Measurements from ENCODE around the gene TSPAN33.

Gene TSPAN33

GRCh38 chr7:129136887-129137642 lies 7.4 kb upstream of the TSPAN33 start:
- no peak overlapping the region for H3K27ac ChIP-seq (ENCODE audit: low read depth, low read length)
- no peak overlapping the region for H3K9ac ChIP-seq (ENCODE audit: low read depth, low read length)
- H3K36me3 ChIP-seq (ENCODE audit: insufficient read depth, low read length): no peaks in the 10 kb centered on the region
- no peaks in the 10 kb centered on the region for H3K4me1 ChIP-seq (ENCODE audit: insufficient read depth, low read length)
- 88% methylated on average over 3 of the region's 3 CpGs for WGBS
- no peak overlapping the region for H3K4me3 ChIP-seq (ENCODE audit: low read length)
- H3K9me3 ChIP-seq (ENCODE audit: insufficient read depth, low read depth, low read length): no peaks in the 10 kb centered on the region
- H3K27me3 ChIP-seq (ENCODE audit: insufficient read depth, low read length): peaks cover under 1% of the 10 kb centered on the region; the same call in 1 of the 2 replicates

- Histone ChIP-seq H3K4me3 (ENCODE audit: low read length) (peak overlapping the region; percentile 63), H3K27ac (ENCODE audit: low read depth, low read length) (no peak overlapping the region), H3K36me3 (ENCODE audit: insufficient read depth, low read length) (no peaks in the 10 kb centered on the region), H3K27me3 (ENCODE audit: insufficient read depth, low read length) (peaks cover 29% of the 10 kb centered on the region), H3K9me3 (ENCODE audit: insufficient read depth, low read depth, low read length) (no peaks in the 10 kb centered on the region), H3K9ac (ENCODE audit: low read depth, low read length) (no peak overlapping the region), H3K4me1 (ENCODE audit: insufficient read depth, low read length) (no peaks in the 10 kb centered on the region)
- 51% methylated on average over 10 of the region's 10 CpGs for WGBS
Measured at GRCh38 chr7:129143724-129144094, 798 bp upstream of the TSPAN33 start.

GRCh38 chr7:129144834-129145668 lies 544 bp downstream of the TSPAN33 start:
- Histone ChIP-seq H3K36me3 (ENCODE audit: insufficient read depth, low read length) (no peaks in the 10 kb centered on the region), H3K4me3 (ENCODE audit: low read length) (peak overlapping the region; percentile 63), H3K9ac (ENCODE audit: low read depth, low read length) (peak overlapping the region; percentile 43), H3K4me1 (ENCODE audit: insufficient read depth, low read length) (no peaks in the 10 kb centered on the region), H3K27ac (ENCODE audit: low read depth, low read length) (no peak overlapping the region), H3K9me3 (ENCODE audit: insufficient read depth, low read depth, low read length) (no peaks in the 10 kb centered on the region), H3K27me3 (ENCODE audit: insufficient read depth, low read length) (peaks cover 29% of the 10 kb centered on the region)
- 7% methylated on average over 58 of the region's 58 CpGs for WGBS

- H3K4me3 ChIP-seq (ENCODE audit: low read length): no peak overlapping the region
- peaks cover 12% of the 10 kb centered on the region; the same call in 1 of the 2 replicates for H3K4me1 ChIP-seq (ENCODE audit: insufficient read depth, low read length)
- no peak overlapping the region for H3K9ac ChIP-seq (ENCODE audit: low read depth, low read length)
- H3K27ac ChIP-seq (ENCODE audit: low read depth, low read length): no peak overlapping the region
- no peaks in the 10 kb centered on the region for H3K36me3 ChIP-seq (ENCODE audit: insufficient read depth, low read length)
- no peaks in the 10 kb centered on the region for H3K9me3 ChIP-seq (ENCODE audit: insufficient read depth, low read depth, low read length)
- H3K27me3 ChIP-seq (ENCODE audit: insufficient read depth, low read length): peaks cover 29% of the 10 kb centered on the region
- WGBS: 90% methylated on average over 8 of the region's 8 CpGs
Measured at GRCh38 chr7:129146237-129146979, 1.9 kb downstream of the TSPAN33 start.

GRCh38 chr7:129147731-129148130 lies 3.2 kb downstream of the TSPAN33 start:
- Histone ChIP-seq H3K4me3 (ENCODE audit: low read length) (no peak overlapping the region), H3K27ac (ENCODE audit: low read depth, low read length) (no peak overlapping the region), H3K4me1 (ENCODE audit: insufficient read depth, low read length) (peaks cover 12% of the 10 kb centered on the region; the same call in 1 of the 2 replicates), H3K27me3 (ENCODE audit: insufficient read depth, low read length) (peaks cover 22% of the 10 kb centered on the region), H3K36me3 (ENCODE audit: insufficient read depth, low read length) (no peaks in the 10 kb centered on the region), H3K9ac (ENCODE audit: low read depth, low read length) (no peak overlapping the region), H3K9me3 (ENCODE audit: insufficient read depth, low read depth, low read length) (no peaks in the 10 kb centered on the region)
- 89% methylated on average over 3 of the region's 3 CpGs for WGBS

- Histone ChIP-seq H3K9ac (ENCODE audit: low read depth, low read length) (no peak overlapping the region), H3K27ac (ENCODE audit: low read depth, low read length) (no peak overlapping the region), H3K4me1 (ENCODE audit: insufficient read depth, low read length) (peaks cover 12% of the 10 kb centered on the region; the same call in 1 of the 2 replicates), H3K4me3 (ENCODE audit: low read length) (no peak overlapping the region), H3K27me3 (ENCODE audit: insufficient read depth, low read length) (0 out of 2 replicates have a peak, but pooled peaks cover 6% of the 10 kb centered on the region), H3K9me3 (ENCODE audit: insufficient read depth, low read depth, low read length) (no peaks in the 10 kb centered on the region), H3K36me3 (ENCODE audit: insufficient read depth, low read length) (no peaks in the 10 kb centered on the region)
- WGBS: 83% methylated on average over 8 of the region's 8 CpGs
Measured at GRCh38 chr7:129149511-129149910, 5.0 kb downstream of the TSPAN33 start.

- no peak overlapping the region for H3K4me3 ChIP-seq (ENCODE audit: low read length)
- no peaks in the 10 kb centered on the region for H3K9me3 ChIP-seq (ENCODE audit: insufficient read depth, low read depth, low read length)
- no peak overlapping the region for H3K9ac ChIP-seq (ENCODE audit: low read depth, low read length)
- 59% methylated on average over 8 of the region's 8 CpGs for whole genome bisulfite sequencing
- no peaks in the 10 kb centered on the region for H3K36me3 ChIP-seq (ENCODE audit: insufficient read depth, low read length)
- H3K4me1 ChIP-seq (ENCODE audit: insufficient read depth, low read length): peaks cover 12% of the 10 kb centered on the region; the same call in 1 of the 2 replicates
- H3K27me3 ChIP-seq (ENCODE audit: insufficient read depth, low read length): 0 out of 2 replicates have a peak, but pooled peaks cover 2% of the 10 kb centered on the region
- no peak overlapping the region for H3K27ac ChIP-seq (ENCODE audit: low read depth, low read length)
Measured at GRCh38 chr7:129150199-129150996, 5.9 kb downstream of the TSPAN33 start.

GRCh38 chr7:129157651-129158050 lies 13.1 kb downstream of the TSPAN33 start:
- Histone ChIP-seq H3K4me3 (ENCODE audit: low read length) (no peak overlapping the region), H3K27ac (ENCODE audit: low read depth, low read length) (no peak overlapping the region), H3K4me1 (ENCODE audit: insufficient read depth, low read length) (no peaks in the 10 kb centered on the region), H3K9ac (ENCODE audit: low read depth, low read length) (no peak overlapping the region), H3K36me3 (ENCODE audit: insufficient read depth, low read length) (0 out of 2 replicates have a peak, but pooled peaks cover 3% of the 10 kb centered on the region), H3K9me3 (ENCODE audit: insufficient read depth, low read depth, low read length) (no peaks in the 10 kb centered on the region), H3K27me3 (ENCODE audit: insufficient read depth, low read length) (no peaks in the 10 kb centered on the region; the same call in 1 of the 2 replicates)
- WGBS: 94% methylated on average over 9 of the region's 9 CpGs

- Histone ChIP-seq H3K9me3 (ENCODE audit: insufficient read depth, low read depth, low read length) (no peaks in the 10 kb centered on the region), H3K27me3 (ENCODE audit: insufficient read depth, low read length) (no peaks in the 10 kb centered on the region; the same call in 1 of the 2 replicates), H3K27ac (ENCODE audit: low read depth, low read length) (no peak overlapping the region), H3K4me3 (ENCODE audit: low read length) (no peak overlapping the region), H3K36me3 (ENCODE audit: insufficient read depth, low read length) (peaks cover 5% of the 10 kb centered on the region; the same call in 1 of the 2 replicates), H3K9ac (ENCODE audit: low read depth, low read length) (no peak overlapping the region), H3K4me1 (ENCODE audit: insufficient read depth, low read length) (no peaks in the 10 kb centered on the region)
- WGBS: 92% methylated on average over 3 of the region's 3 CpGs
Measured at GRCh38 chr7:129159539-129159938, 15.0 kb downstream of the TSPAN33 start.

GRCh38 chr7:129160161-129160905 lies 15.8 kb downstream of the TSPAN33 start:
- Histone ChIP-seq H3K4me1 (ENCODE audit: insufficient read depth, low read length) (no peaks in the 10 kb centered on the region), H3K9me3 (ENCODE audit: insufficient read depth, low read depth, low read length) (no peaks in the 10 kb centered on the region), H3K9ac (ENCODE audit: low read depth, low read length) (no peak overlapping the region), H3K36me3 (ENCODE audit: insufficient read depth, low read length) (peaks cover 13% of the 10 kb centered on the region; the same call in 1 of the 2 replicates), H3K27ac (ENCODE audit: low read depth, low read length) (no peak overlapping the region), H3K4me3 (ENCODE audit: low read length) (no peak overlapping the region), H3K27me3 (ENCODE audit: insufficient read depth, low read length) (no peaks in the 10 kb centered on the region; the same call in 1 of the 2 replicates)
- 78% methylated on average over 3 of the region's 3 CpGs for WGBS
